ENCODE results near the gene OSBPL10. TPM values are rescaled to one million over a fixed set of nuclear protein-coding genes. Genes with fewer than 3 reads are reported as not detected.

Gene OSBPL10
- total RNA-seq, 1 donor from 2014 or later, result 20.5 TPM

DNA sequence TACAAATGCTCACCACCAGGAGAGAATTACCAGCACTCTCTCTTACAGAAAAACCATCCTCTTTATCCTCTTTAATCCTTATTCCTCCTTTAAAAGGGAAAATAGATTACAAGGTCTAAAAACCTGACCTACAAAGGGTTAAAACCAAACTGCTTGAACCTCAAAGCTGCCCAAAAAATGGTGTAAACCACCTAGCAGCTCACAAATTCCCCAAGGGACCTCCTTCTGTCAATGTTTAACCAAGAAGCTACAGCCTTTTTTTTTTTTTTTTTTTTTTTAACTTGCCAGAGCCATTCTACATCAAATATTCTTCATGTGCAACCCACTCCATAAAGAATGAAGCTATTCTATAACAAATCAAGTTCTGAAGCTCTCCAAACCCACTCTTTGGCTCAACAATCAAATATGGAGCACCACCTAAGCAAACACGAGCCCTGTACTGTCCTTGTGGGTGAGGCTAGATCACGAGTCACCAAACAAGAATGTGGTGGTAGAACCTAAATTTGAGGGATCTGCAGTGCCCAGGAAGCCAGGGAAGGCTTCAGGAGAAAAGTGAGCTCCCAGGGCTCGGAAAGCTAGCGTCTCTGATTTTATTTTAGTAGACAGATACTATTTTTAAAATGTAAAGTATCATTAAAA is 20.1 kb downstream of the OSBPL10 start:
- FAIRE-seq (no peak), DNase-seq (ENCODE audit: low read depth) (peak; percentile 70)
- Histone ChIP-seq H3K4me3 (ENCODE audit: low read depth, low read length) (no peak overlapping the region), H3K36me3 (ENCODE audit: control insufficient read depth, insufficient read depth, low read length) (no peaks in the 10 kb centered on the region), H3K27me3 (ENCODE audit: control insufficient read depth, insufficient read depth, low read length) (no peaks in the 10 kb centered on the region)
- TF ChIP-seq, protein P1, sequence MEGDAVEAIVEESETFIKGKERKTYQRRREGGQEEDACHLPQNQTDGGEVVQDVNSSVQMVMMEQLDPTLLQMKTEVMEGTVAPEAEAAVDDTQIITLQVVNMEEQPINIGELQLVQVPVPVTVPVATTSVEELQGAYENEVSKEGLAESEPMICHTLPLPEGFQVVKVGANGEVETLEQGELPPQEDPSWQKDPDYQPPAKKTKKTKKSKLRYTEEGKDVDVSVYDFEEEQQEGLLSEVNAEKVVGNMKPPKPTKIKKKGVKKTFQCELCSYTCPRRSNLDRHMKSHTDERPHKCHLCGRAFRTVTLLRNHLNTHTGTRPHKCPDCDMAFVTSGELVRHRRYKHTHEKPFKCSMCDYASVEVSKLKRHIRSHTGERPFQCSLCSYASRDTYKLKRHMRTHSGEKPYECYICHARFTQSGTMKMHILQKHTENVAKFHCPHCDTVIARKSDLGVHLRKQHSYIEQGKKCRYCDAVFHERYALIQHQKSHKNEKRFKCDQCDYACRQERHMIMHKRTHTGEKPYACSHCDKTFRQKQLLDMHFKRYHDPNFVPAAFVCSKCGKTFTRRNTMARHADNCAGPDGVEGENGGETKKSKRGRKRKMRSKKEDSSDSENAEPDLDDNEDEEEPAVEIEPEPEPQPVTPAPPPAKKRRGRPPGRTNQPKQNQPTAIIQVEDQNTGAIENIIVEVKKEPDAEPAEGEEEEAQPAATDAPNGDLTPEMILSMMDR (IDR thresholded peaks at IDR 0.05; ENCODE audit: insufficient read depth, low read length, severe bottlenecking), result no peak

DNA sequence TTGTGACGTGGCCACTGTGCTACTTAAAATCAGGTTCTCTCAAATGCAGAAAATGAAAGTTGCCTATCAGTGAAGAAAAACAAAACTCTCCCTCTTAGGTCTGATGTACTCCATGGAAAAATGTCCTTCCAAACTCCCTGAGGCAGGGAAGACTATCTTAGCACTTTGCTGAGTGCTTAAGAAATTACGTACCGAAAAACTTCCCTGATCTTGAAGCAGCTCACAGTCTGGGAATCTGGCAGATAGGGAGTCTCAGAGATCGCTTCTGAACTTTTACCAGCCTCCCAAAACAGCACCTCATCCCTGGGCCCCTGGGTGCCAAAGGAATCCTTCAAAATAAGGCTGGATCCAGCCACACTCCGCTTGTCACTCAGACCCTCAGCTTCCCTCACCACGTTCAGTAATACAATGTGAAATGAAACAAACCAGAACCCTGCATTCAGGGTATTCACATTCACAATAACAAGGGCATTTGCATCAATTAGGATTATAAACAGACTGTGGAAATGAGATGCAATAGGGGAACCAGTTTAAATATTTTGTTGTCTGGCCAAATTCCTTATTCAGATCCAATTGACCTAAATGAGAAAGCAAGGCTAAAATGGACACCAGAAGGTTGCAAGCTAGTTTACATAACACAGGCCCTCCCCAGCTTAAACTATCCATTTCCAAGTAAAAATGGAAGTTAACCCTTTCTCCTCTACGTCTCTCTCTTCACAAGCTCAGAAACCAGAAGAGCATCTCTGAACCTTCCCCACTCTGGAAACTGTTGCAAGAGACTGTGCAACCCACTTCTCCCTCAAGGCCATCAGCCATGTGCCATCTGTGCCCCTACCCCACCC is 20.9 kb downstream of the OSBPL10 start:
- DNase-seq (ENCODE audit: low read depth) (peak; percentile 13), FAIRE-seq (no peak)
- Histone ChIP-seq H3K4me3 (ENCODE audit: low read depth, low read length) (no peak overlapping the region), H3K27me3 (ENCODE audit: control insufficient read depth, insufficient read depth, low read length) (no peaks in the 10 kb centered on the region), H3K36me3 (ENCODE audit: control insufficient read depth, insufficient read depth, low read length) (no peaks in the 10 kb centered on the region)
- TF ChIP-seq, protein P1 (IDR thresholded peaks at IDR 0.05; ENCODE audit: insufficient read depth, low read length, severe bottlenecking), result no peak

- H3K27me3 ChIP-seq (ENCODE audit: control insufficient read depth, insufficient read depth, low read length), result no peaks in the 10 kb centered on the region
- TF ChIP-seq, protein P1 (IDR thresholded peaks at IDR 0.05; ENCODE audit: insufficient read depth, low read length, severe bottlenecking), result no peak
- no peak overlapping the region for H3K4me3 ChIP-seq (ENCODE audit: low read depth, low read length)
- FAIRE-seq (no peak), DNase-seq (ENCODE audit: low read depth) (no peak)
- no peaks in the 10 kb centered on the region for H3K36me3 ChIP-seq (ENCODE audit: control insufficient read depth, insufficient read depth, low read length)
Measured at GRCh38 chr3:31959251-31959650, 21.8 kb downstream of the OSBPL10 start.

DNA sequence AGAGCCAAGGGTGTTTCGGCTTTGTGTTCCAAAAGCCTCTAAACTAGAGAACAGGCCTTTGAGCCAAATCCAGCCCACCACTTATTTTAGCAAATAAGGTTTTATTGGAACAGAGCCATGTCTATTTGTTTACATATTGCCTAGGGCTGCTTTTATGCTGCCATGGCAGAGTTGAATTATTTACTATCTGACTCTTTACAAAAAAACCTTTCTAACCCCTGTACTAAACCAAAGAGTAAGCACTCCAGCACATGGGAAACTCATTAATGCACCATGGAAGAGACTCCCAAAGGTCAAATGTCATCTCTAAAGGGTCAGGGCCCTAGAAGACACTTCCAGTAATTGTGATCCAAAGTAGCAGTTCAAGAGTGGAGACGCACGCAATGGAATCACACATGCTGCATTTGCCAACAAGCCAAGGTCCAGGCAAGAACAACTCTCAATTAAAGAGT is 22.3 kb downstream of the OSBPL10 start:
- no peak overlapping the region for H3K4me3 ChIP-seq (ENCODE audit: low read depth, low read length)
- TF ChIP-seq, protein P1 (IDR thresholded peaks at IDR 0.05; ENCODE audit: insufficient read depth, low read length, severe bottlenecking), result no peak
- no peak for DNase-seq (ENCODE audit: low read depth)
- H3K27me3 ChIP-seq (ENCODE audit: control insufficient read depth, insufficient read depth, low read length), result no peaks in the 10 kb centered on the region
- FAIRE-seq, result no peak
- H3K36me3 ChIP-seq (ENCODE audit: control insufficient read depth, insufficient read depth, low read length), result no peaks in the 10 kb centered on the region

DNA sequence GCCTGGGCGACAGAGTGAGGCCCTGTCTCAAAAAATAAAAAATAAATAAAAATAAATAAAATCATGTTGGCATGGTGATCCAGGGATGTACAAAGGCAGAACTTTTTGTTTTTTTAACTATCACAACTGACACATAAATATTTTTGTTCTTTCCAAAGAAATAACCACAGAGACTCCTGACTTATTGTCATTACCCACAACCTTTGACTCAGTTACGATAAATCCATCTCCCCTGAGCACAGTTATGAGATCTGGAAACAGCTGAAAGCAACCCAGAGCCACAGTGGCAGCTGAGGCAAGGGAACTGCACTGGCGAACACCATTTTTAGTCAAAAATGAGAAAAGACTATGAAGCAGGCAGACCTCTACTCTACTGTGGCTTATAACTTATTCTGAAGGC is 24.0 kb downstream of the OSBPL10 start:
- TF ChIP-seq, protein P1 (IDR thresholded peaks at IDR 0.05; ENCODE audit: insufficient read depth, low read length, severe bottlenecking), result no peak
- no peak for FAIRE-seq
- no peak overlapping the region for H3K4me3 ChIP-seq (ENCODE audit: low read depth, low read length)

More for the DNA sequence above, 24.0 kb downstream of the OSBPL10 start:
- no peak for DNase-seq (ENCODE audit: low read depth)
- Histone ChIP-seq H3K36me3 (ENCODE audit: control insufficient read depth, insufficient read depth, low read length) (no peaks in the 10 kb centered on the region), H3K27me3 (ENCODE audit: control insufficient read depth, insufficient read depth, low read length) (no peaks in the 10 kb centered on the region)
